ENCODE results near the gene WDR27.

Gene WDR27

GRCh38 chr6:169577974-169578373 is 123.9 kb downstream of the WDR27 start:
- no peaks in the 10 kb centered on the region for H3K36me3 ChIP-seq (ENCODE audit: low read length)
- H3K4me2 ChIP-seq (ENCODE audit: low read depth, low read length, poor library complexity, severe bottlenecking), result no peak overlapping the region
- no peaks in the 10 kb centered on the region for H3K79me2 ChIP-seq (ENCODE audit: insufficient read depth, low read length)
- no peaks in the 10 kb centered on the region for H3F3A ChIP-seq (ENCODE audit: insufficient read depth)
- H3K4me3 ChIP-seq (ENCODE audit: insufficient read depth, low read length, poor library complexity, severe bottlenecking), result no peak overlapping the region
- H2AFZ ChIP-seq (ENCODE audit: low read depth, low read length, severe bottlenecking), result no peak overlapping the region
- no peak for TF ChIP-seq CTCF (IDR thresholded peaks at IDR 0.05; ENCODE audit: insufficient read depth, low read length, poor library complexity, severe bottlenecking)
- no peak for TF ChIP-seq EZH2phosphoT487 (conservative IDR thresholded peaks at IDR 0.05; ENCODE audit: low read length)
- H3K9ac ChIP-seq (ENCODE audit: low read length), result no peak overlapping the region
- H4K20me1 ChIP-seq (ENCODE audit: low read depth, low read length), result no peaks in the 10 kb centered on the region
- H3K27ac ChIP-seq (ENCODE audit: low read depth, low read length), result no peak overlapping the region
- no peaks in the 10 kb centered on the region for H3K9me3 ChIP-seq (ENCODE audit: insufficient read depth, low read length)
- H3K9me2 ChIP-seq (replicated peaks; ENCODE audit: insufficient read depth, low read length), result no peaks in the 10 kb centered on the region
- H3K27me3 ChIP-seq (ENCODE audit: low read length), result no peaks in the 10 kb centered on the region

GRCh38 chr6:169577236-169577635 is 124.6 kb downstream of the WDR27 start:
- no peak for TF ChIP-seq CTCF (IDR thresholded peaks at IDR 0.05; ENCODE audit: insufficient read depth, low read length, poor library complexity, severe bottlenecking)
- TF ChIP-seq EZH2phosphoT487 (conservative IDR thresholded peaks at IDR 0.05; ENCODE audit: low read length), result no peak
- Histone ChIP-seq H3K4me3 (ENCODE audit: insufficient read depth, low read length, poor library complexity, severe bottlenecking) (no peak overlapping the region), H4K20me1 (ENCODE audit: low read depth, low read length) (no peaks in the 10 kb centered on the region)

GRCh38 chr6:169575821-169576220 is 126.0 kb downstream of the WDR27 start:
- Histone ChIP-seq H3K79me2 (ENCODE audit: insufficient read depth, low read length) (no peaks in the 10 kb centered on the region), H4K20me1 (ENCODE audit: low read depth, low read length) (no peaks in the 10 kb centered on the region), H3K9me2 (replicated peaks; ENCODE audit: insufficient read depth, low read length) (no peaks in the 10 kb centered on the region), H3K9ac (ENCODE audit: low read length) (no peak overlapping the region), H3K4me2 (ENCODE audit: low read depth, low read length, poor library complexity, severe bottlenecking) (no peak overlapping the region), H3K4me3 (ENCODE audit: insufficient read depth, low read length, poor library complexity, severe bottlenecking) (no peak overlapping the region), H3K27ac (ENCODE audit: low read depth, low read length) (no peak overlapping the region), H3K9me3 (ENCODE audit: insufficient read depth, low read length) (no peaks in the 10 kb centered on the region), H2AFZ (ENCODE audit: low read depth, low read length, severe bottlenecking) (no peak overlapping the region), H3K36me3 (ENCODE audit: low read length) (no peaks in the 10 kb centered on the region), H3F3A (ENCODE audit: insufficient read depth) (no peaks in the 10 kb centered on the region), H3K27me3 (ENCODE audit: low read length) (no peaks in the 10 kb centered on the region)
- TF ChIP-seq EZH2phosphoT487 (conservative IDR thresholded peaks at IDR 0.05; ENCODE audit: low read length), result no peak
- no peak for TF ChIP-seq CTCF (IDR thresholded peaks at IDR 0.05; ENCODE audit: insufficient read depth, low read length, poor library complexity, severe bottlenecking)

More at GRCh38 chr6:169577236-169577635, 124.6 kb downstream of the WDR27 start:
- H3K36me3 ChIP-seq (ENCODE audit: low read length), result no peaks in the 10 kb centered on the region
- H3K4me2 ChIP-seq (ENCODE audit: low read depth, low read length, poor library complexity, severe bottlenecking), result no peak overlapping the region
- no peaks in the 10 kb centered on the region for H3K79me2 ChIP-seq (ENCODE audit: insufficient read depth, low read length)
- H3K27ac ChIP-seq (ENCODE audit: low read depth, low read length), result no peak overlapping the region
- H3F3A ChIP-seq (ENCODE audit: insufficient read depth), result no peaks in the 10 kb centered on the region
- no peaks in the 10 kb centered on the region for H3K9me2 ChIP-seq (replicated peaks; ENCODE audit: insufficient read depth, low read length)
- H3K27me3 ChIP-seq (ENCODE audit: low read length), result no peaks in the 10 kb centered on the region
- no peak overlapping the region for H2AFZ ChIP-seq (ENCODE audit: low read depth, low read length, severe bottlenecking)
- H3K9me3 ChIP-seq (ENCODE audit: insufficient read depth, low read length), result no peaks in the 10 kb centered on the region
- H3K9ac ChIP-seq (ENCODE audit: low read length), result no peak overlapping the region
